GM18505 (cell line): ENCODE data around the gene KRT72.

Source experiments
- ATAC-seq: cut with Tn5 transposase; IDR thresholded peaks from one replicate; pipeline ENCODE4 v1.9.1; 2021; ENCODE audit not compliant: unreplicated experiment
- POLR2A ChIP-seq: IDR thresholded peaks from 4 replicates; pipeline ENCODE4 v1.6.1; 2011; ENCODE audit warnings: borderline replicate concordance; ENCODE audit not compliant: insufficient read depth, insufficient read length; ENCODE audit errors: extremely low read depth

KRT72 gene

DNA sequence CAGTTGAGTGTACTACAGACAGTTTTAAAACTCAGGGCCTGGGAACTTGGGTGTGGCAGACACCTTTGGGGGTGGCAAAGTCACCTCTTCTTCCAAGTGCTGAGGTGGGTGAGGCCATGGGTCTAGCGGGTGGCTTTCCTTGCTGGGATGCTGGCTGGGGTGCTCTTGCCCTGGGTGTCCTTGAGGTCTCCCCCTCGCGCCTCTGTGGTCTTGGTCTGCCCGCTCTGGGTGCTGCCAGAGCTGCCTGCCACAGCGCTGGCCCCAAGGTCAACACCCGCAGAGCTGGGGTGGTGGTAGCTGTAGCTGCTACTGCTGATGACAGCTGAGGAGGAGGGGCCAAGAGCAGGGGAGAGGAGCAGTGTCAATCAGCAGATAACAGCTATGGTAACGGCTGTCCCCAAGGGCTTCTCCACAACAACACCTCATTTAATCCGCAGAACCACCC lies 34.4 kb downstream of the KRT72 start:
- no peak for ATAC-seq
- TF ChIP-seq POLR2A = no peak

GRCh38 chr12:52564582-52564981 lies 36.7 kb downstream of the KRT72 start:
- no peak for TF ChIP-seq POLR2A
- no peak for ATAC-seq

DNA sequence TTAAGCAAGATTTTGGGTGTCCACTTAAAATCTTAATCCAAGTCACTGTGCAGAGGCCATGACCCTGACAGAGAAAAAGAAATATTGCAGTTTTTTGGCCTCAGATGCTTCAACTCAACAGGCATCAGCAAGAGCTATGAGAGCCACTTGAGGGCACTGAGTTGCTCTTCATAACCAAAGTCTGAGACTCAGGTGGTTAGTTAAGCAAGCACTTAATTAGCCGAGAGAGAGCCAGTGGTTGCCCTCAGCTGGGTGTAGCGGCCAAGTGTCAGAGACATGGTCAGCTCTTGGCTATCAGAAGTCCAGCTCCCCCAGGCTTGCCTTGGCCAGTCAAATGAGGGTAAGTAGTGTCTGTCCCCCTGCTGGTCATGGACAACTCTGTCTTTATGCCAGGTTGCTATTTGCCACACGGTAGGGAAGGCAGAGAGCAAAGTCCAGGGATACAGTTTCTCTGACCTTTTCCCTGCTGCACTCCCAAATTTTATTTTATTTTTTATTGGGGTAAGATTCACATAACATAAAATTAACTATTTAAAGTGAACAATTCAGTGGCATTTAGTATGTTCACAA lies 39.3 kb downstream of the KRT72 start:
- no peak for ATAC-seq
- no peak for TF ChIP-seq POLR2A

DNA sequence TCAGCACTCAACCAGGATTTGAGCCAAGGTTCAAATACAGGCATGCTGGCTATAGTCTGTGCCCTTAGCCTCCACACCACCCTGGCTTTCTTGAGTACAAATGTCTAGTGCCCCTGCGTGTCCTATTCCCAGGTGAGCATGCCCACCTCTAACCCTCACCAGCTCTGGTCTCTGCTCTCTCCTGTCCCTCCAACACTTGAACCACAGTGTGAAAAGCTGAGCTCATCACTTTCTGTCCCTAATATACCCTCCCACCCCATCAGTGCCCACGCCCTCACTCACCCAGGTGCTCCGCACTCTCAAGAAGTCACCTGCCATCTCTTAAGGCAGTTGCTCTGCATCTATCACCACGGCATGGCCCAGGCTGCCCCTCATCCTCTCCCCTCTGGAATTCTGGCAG lies 41.3 kb downstream of the KRT72 start:
- no peak for ATAC-seq
- TF ChIP-seq POLR2A = no peak

- no peak for ATAC-seq
- no peak for TF ChIP-seq POLR2A
Measured at GRCh38 chr12:52558781-52559445, 42.4 kb downstream of the KRT72 start.

DNA sequence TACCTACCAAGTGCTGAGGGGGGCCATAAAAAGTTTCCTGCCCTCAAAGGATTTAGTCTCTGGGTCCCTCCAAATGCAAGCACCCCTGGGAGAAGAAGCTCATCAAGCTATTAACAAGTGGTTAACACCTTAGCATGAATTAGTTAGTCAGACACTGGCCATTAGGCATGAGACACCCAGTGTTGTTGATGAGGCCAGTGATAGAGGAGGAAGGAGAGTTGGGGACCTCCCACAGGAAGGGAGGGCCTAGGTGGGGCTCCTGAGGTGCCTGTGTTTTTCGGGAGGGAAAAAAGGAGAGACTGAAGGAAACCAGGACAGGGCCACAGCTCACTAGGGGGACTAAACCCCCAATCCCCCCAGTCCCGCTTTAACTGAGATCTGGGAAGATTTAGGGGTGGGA lies 43.8 kb downstream of the KRT72 start:
- no peak for TF ChIP-seq POLR2A
- ATAC-seq = no peak

DNA sequence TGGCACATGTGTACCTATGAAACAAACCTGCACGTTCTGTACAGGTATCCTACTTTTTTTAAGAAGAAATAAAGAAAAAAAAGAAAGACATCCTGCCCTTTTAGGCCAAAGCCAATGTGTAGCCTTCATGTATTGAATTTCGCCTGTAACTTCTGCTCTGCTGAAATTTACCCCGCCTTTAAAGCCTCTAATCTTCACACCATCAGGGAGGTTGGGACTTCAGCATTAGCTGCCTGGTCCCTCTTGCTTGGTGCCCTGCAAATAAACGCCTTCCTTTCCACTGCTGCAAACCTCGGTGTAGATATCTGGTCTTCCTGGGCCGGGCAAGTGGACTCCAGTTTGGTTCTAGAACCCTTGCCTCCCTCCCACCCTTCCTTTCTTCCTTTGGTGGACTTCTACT lies 45.7 kb downstream of the KRT72 start:
- no peak for TF ChIP-seq POLR2A
- ATAC-seq = no peak

- no peak for TF ChIP-seq POLR2A
Measured at GRCh38 chr12:52552681-52553195, 48.5 kb downstream of the KRT72 start, which contains the start of gene KRT71. Gene KRT71 (minus strand): TSS chr12:52553145. CDS start chr12:52553077, 68 bp downstream.

GRCh38 chr12:52552055-52552454 lies 49.2 kb downstream of the KRT72 start:
- no peak for TF ChIP-seq POLR2A
- ATAC-seq = no peak

More at GRCh38 chr12:52552681-52553195, 48.5 kb downstream of the KRT72 start, which contains the start of gene KRT71:
- ATAC-seq = no peak

GRCh38 chr12:52551216-52551865 lies 49.9 kb downstream of the KRT72 start:
- ATAC-seq = no peak
- TF ChIP-seq POLR2A = no peak

DNA sequence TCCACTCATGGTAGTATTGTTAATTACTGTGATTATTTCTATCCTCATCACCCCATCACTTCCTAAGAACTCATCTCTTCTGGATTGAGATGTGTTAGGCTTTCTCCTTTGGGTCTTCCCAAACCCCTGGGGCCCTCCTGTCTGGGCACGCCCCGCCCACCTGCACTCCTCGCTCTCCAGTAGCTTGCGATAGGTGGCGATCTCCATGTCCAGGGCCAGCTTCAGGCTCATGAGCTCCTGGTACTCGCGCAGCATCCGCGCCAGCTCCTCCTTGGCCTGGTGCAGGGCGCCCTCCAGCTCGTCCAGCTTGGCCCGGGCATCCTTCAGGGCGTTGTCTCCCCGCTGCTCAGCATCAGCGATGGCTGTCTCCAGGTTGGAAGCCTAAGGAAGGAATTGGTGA lies 55.1 kb downstream of the KRT72 start:
- TF ChIP-seq POLR2A = no peak
- no peak for ATAC-seq

DNA sequence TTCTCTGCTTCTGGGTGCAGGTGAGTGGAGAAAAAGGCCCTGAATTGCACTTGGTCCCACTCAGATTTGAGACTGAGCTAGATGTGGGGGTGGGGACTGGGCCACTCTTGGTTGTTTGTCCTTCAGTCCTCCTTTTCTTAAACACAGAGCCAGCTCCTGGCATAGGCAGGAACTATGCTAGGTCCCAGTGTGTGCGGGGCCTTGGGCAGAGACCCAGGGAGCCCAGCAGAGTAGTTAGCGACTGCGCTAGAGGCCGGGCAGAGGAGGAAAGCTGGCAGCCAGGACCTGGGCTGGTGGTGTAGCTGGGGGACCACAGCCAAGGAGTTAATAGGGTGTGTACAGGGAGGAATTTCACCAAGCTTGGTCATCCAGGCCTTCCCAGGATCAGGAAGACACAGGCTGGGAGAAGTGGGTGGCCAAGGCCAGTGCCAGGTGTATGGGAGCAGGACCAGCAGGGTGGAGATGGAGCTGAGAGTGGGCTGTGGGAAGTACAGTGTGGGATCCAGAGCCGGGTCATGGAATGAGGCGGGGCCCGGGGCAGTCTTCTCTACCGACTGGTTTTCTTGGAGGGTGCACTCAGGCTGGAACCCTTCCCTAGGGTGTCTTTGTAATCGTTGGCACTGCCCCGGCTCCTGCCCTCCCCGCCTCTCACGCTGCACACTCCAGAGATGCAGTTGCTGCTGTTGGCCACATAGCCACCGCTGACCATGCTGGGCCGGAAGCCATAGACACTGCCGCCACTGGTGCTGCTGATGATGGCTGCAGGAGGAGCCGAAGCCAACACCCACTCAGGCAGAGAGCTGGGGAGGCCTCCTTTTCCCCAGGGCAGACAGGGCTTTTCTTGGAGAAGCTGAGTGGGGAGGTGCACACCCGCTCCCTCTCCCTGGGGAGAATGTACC lies 57.0 kb downstream of the KRT72 start:
- TF ChIP-seq POLR2A = no peak
- no peak for ATAC-seq
